ENCODE data around the gene BNC2.

GRCh38 chr9:16446636-16447035 lies 423.8 kb downstream of the BNC2 start:
- no peak for TF ChIP-seq GATA2 (IDR thresholded peaks at IDR 0.05; ENCODE audit: low read depth, low read length)
- TF ChIP-seq GATA3 (IDR thresholded peaks at IDR 0.05; ENCODE audit: low read depth, low read length) = no peak
